K562 treated with DMSO at 1 percent for 4 hours (cell line): ENCODE measurements around the gene CD1C. TPM values are rescaled to one million over a fixed set of nuclear protein-coding genes. Genes with fewer than 3 reads are reported as not detected.

ENCODE experiments used
- total RNA-seq: library from RNA; unstranded; fragments of 300-600 nt; gene quantifications from 2 replicates; pipeline ENCODE4 v1.2.3, GENCODE V29; 2022; ENCODE audit not compliant: insufficient read depth

CD1C gene
- total RNA-seq, result not detected in 2 replicates

DNA sequence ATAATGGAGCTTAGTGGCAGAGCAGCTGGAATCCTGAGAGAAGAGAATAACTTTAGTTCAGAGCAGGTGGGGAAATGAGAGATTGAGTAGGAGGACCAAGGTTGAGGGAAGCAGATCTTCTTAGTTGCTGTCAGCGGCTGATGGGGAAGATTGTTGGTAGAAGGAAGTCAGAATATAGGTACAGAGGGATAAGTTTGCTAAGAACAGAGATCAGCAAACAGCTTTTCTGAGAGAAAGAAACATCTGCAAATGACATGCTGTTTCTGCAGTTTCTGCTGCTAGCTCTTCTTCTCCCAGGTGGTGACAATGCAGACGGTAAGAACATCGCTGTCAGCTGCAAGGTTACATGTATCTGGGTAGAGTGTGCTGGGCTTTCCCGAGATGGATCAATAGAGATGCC is at the start of gene CD1C:
Gene CD1C, plus strand, starts transcription at position 113 of the 400 bp plus-strand sequence. Its CDS starts 142 bp downstream, at position 255.

DNA sequence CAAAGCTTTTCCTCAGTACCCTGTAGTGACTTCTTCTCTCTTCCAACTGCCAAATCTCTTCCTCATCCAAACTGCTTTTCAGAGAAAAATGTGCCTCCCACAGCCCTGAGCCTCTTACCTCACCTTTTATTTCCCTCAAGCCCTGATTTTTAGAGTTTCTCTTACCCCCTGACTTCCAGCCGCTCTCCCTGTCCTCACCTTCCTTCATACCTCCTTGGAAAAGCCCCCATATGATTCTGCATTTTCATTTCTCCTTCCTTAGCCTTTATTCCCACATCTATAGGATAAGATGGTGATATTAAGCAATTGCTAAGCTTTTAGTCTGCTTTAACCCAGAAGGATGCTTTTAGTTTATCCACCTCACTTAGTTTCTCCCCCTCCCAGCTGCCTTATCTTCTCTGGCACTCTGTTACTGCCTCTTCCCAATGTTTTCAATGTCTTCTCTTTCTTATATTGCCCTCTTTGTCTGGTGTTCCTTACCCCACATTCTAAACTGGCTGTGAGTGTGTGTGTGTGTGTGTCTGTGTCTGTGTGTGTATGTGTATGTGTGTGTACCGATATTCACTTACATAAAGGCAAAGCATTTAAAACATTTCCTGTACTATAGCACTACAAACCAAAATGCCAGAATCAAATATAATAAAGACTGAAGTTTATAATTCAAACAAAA is 41.9 kb downstream of the CD1C start, which contains the start of gene CD1B:
Gene CD1B, minus strand, starts transcription at position 51 of the 670 bp plus-strand sequence. CDS start 108 bp downstream, outside the sequence.

Other genes with a start within 250 kb of the CD1C start
- gene CD1D, start 109.0 kb upstream of the CD1C start, total RNA-seq, result not detected in 2 replicates
- gene CD1A, start 35.5 kb upstream of the CD1C start, total RNA-seq, result not detected in 2 replicates
- gene CD1B, start 41.6 kb downstream of the CD1C start, total RNA-seq, result not detected in 2 replicates
- gene CD1E, start 64.0 kb downstream of the CD1C start, total RNA-seq, result not detected in 2 replicates
- not detected in 2 replicates for gene OR10T2, start 109.5 kb downstream of the CD1C start, total RNA-seq
- not detected in 2 replicates for gene OR10K2, start 136.3 kb downstream of the CD1C start, total RNA-seq
- not detected in 2 replicates for gene OR10K1, start 171.9 kb downstream of the CD1C start, total RNA-seq
- gene OR10R2, start 182.3 kb downstream of the CD1C start, total RNA-seq, result not detected in 2 replicates